Measurements from ENCODE around the gene SUN5.

The SUN5 gene

GRCh38 chr20:32973077-32973717 lies 31.0 kb downstream of the SUN5 start:
- H3K4me1 ChIP-seq (ENCODE audit: control insufficient read depth, insufficient read depth, low read length): no peaks in the 10 kb centered on the region
- H3K9ac ChIP-seq (ENCODE audit: low read length): no peak overlapping the region
- no peaks in the 10 kb centered on the region for H3K27me3 ChIP-seq (ENCODE audit: control insufficient read depth, insufficient read depth, low read length)
- H3K27ac ChIP-seq (ENCODE audit: low read depth, low read length): no peak overlapping the region
- H3K36me3 ChIP-seq (ENCODE audit: control insufficient read depth, insufficient read depth, low read length): no peaks in the 10 kb centered on the region
- no peak overlapping the region for H3K4me3 ChIP-seq (ENCODE audit: low read length)

DNA sequence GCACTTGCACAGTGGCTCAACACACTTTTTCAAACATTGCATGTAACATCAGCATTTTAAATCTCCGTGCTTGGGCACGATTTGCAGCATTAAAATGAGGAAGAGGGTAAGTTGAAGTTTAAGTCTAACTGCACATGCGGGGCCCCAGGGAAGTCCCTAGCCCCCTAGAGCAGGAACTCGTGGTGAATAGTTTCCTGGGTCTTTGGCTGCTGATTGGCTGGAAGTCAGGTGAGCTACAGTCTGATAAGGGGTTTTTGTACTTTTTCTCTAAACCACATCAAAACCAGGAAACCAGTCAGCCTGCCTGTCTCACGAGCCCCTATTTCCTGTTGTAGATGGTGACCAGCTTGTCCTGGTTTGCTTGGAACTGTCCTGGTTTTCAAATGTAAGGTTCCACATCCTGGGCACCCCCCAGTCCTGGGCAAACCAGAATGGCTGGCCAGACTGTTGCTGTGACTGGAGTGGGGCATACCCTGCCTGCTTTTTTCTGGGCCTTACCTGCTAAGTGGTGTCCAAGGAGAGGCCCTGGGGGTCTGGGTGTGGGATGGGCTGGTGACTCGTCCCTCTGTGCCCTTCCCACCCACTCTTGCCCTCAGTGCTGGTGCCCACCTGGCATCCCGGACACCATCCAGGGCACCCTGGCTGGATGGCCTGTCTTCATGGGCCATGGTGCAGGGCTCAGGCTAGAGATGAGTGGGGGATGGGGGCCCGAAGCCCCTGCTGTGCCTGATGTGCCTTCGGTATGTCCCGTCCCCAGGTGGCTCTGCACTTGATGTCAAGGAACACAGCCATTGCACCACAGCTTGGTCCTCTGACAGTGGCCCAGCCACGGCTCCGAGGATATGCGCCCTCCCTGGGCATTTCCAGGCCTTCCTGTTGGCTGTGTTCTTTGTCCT lies 31.8 kb downstream of the SUN5 start:
- no peaks in the 10 kb centered on the region for H3K27me3 ChIP-seq (ENCODE audit: control insufficient read depth, insufficient read depth, low read length)
- H3K27ac ChIP-seq (ENCODE audit: low read depth, low read length): no peak overlapping the region
- no peaks in the 10 kb centered on the region for H3K4me1 ChIP-seq (ENCODE audit: control insufficient read depth, insufficient read depth, low read length)
- no peak overlapping the region for H3K4me3 ChIP-seq (ENCODE audit: low read length)
- no peak overlapping the region for H3K9ac ChIP-seq (ENCODE audit: low read length)
- H3K36me3 ChIP-seq (ENCODE audit: control insufficient read depth, insufficient read depth, low read length): no peaks in the 10 kb centered on the region

DNA sequence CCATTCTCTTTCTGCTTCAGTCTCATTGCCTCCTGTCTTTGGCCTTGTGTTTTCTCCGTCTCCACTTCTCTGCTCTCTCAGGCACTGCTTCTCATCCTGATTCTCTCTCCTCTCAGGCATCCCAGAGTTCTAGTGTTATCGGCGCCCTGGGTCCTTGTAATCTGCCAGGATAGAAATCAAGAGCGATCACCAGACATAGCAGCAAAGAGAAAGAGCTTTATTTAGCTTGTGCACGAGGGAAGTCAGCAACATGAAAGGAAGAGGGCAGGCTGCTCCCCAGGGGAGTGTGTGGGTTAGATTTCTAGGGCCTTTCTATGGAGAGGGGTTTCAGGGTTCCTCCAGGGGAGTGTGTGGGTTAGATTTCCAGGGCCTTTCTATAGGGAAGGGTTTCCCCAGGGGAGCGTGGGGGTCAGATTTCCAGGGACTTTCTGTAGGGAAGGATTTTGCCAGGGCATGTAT lies 32.5 kb downstream of the SUN5 start:
- H3K9ac ChIP-seq (ENCODE audit: low read length): no peak overlapping the region
- H3K27ac ChIP-seq (ENCODE audit: low read depth, low read length): no peak overlapping the region

DNA sequence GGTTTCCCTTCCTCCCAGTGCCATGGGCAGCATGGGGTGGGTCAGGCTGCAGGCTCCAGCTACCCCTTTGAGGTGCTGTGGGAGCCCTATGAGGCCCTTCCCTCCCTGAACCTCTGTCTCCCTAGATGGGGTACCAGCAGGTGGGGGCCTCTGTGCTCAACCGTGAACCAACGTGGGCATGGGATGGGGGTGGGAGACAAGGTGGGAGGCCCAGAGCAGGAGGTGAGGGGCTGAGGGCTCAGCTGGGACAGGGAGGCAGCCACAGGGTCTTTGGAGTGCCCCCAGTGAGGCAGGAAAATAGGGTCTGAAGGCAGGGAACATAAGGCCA lies 33.3 kb downstream of the SUN5 start:
- no peak overlapping the region for H3K9ac ChIP-seq (ENCODE audit: low read length)
- no peak overlapping the region for H3K4me3 ChIP-seq (ENCODE audit: low read length)
- H3K27me3 ChIP-seq (ENCODE audit: control insufficient read depth, insufficient read depth, low read length): no peaks in the 10 kb centered on the region
- no peak overlapping the region for H3K27ac ChIP-seq (ENCODE audit: low read depth, low read length)
- no peaks in the 10 kb centered on the region for H3K36me3 ChIP-seq (ENCODE audit: control insufficient read depth, insufficient read depth, low read length)
- no peaks in the 10 kb centered on the region for H3K4me1 ChIP-seq (ENCODE audit: control insufficient read depth, insufficient read depth, low read length)

More for the DNA sequence above, 32.5 kb downstream of the SUN5 start:
- Histone ChIP-seq H3K27me3 (ENCODE audit: control insufficient read depth, insufficient read depth, low read length) (no peaks in the 10 kb centered on the region), H3K36me3 (ENCODE audit: control insufficient read depth, insufficient read depth, low read length) (no peaks in the 10 kb centered on the region), H3K4me3 (ENCODE audit: low read length) (no peak overlapping the region), H3K4me1 (ENCODE audit: control insufficient read depth, insufficient read depth, low read length) (no peaks in the 10 kb centered on the region)

GRCh38 chr20:32970115-32970972 lies 33.9 kb downstream of the SUN5 start:
- Histone ChIP-seq H3K9ac (ENCODE audit: low read length) (no peak overlapping the region), H3K27me3 (ENCODE audit: control insufficient read depth, insufficient read depth, low read length) (no peaks in the 10 kb centered on the region), H3K4me3 (ENCODE audit: low read length) (no peak overlapping the region), H3K4me1 (ENCODE audit: control insufficient read depth, insufficient read depth, low read length) (no peaks in the 10 kb centered on the region), H3K36me3 (ENCODE audit: control insufficient read depth, insufficient read depth, low read length) (no peaks in the 10 kb centered on the region), H3K27ac (ENCODE audit: low read depth, low read length) (no peak overlapping the region)

DNA sequence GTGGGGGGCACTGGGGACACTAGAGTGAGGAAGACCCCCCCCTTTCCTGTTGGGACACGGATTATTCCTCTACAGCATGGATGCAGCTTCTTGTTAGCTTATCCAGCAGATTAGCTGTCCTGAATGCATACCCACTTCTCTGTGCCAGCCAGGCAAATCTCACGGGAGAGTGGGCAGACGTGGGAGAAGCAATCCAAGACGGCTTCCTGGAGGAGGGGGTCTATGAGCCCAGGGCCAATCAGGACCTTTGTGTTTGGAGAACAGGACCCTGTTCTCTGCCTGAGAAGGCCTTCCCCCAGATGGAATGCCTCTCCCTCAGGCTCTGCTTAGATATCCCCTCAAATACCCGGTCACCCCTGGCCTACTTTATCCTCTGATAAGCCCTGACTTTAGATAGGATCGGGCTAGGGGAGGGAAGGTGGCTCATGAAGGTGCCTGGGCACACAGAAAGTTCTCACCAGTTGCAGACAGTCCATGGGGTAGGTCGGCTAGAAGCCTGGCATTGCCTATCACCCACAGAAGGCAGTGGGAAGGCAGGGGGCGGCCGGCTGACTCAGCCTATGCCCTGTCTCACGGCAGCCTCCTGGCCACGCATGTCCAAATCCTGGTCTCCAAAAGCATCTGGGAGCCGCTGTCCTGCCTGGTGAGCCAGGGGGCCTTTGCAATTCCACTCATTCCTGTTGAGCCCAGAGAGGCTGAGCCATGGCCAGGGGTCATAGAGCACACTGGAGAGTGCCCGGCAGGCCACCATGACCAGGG lies 34.7 kb downstream of the SUN5 start:
- no peak overlapping the region for H3K27ac ChIP-seq (ENCODE audit: low read depth, low read length)
- no peak overlapping the region for H3K4me3 ChIP-seq (ENCODE audit: low read length)
- H3K9ac ChIP-seq (ENCODE audit: low read length): no peak overlapping the region
- H3K27me3 ChIP-seq (ENCODE audit: control insufficient read depth, insufficient read depth, low read length): no peaks in the 10 kb centered on the region
- no peaks in the 10 kb centered on the region for H3K36me3 ChIP-seq (ENCODE audit: control insufficient read depth, insufficient read depth, low read length)
- no peaks in the 10 kb centered on the region for H3K4me1 ChIP-seq (ENCODE audit: control insufficient read depth, insufficient read depth, low read length)

DNA sequence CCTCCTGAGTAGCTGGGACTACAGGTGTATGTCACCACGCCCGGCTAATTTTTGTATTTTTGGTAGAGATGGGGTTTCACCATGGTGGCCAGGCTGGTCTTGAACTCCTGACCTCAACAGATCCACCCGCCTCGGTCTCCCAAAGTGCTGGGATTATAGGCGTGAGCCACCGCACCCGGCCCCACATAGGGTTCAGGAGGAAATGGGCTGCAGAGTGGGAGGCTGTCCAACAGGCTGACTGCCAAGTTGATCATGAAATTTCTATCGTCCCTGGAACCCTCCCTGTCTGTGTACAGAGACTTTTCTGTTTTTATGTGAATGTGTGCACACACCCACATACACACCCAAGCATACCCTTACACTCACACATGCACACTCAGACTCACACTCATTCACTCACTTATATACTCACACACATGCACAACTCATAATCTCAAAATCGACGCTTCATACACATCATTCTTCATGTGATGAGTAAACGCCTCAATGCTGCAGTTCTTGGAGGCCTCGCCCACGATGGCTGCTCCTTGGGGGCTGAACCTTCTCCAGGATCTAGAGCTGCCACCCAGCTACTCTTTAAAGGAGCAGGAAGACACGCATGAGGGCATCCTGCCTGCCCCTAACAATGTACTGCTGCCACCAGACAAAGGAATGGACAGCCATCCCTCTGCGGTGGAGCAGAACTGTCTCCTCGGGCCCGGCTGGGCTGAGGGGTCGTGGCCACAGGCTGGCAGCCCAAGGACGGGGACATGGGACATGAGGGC lies 35.6 kb downstream of the SUN5 start:
- H3K27ac ChIP-seq (ENCODE audit: low read depth, low read length): no peak overlapping the region
- H3K4me3 ChIP-seq (ENCODE audit: low read length): no peak overlapping the region
- H3K9ac ChIP-seq (ENCODE audit: low read length): no peak overlapping the region
- no peaks in the 10 kb centered on the region for H3K27me3 ChIP-seq (ENCODE audit: control insufficient read depth, insufficient read depth, low read length)
- no peaks in the 10 kb centered on the region for H3K36me3 ChIP-seq (ENCODE audit: control insufficient read depth, insufficient read depth, low read length)
- H3K4me1 ChIP-seq (ENCODE audit: control insufficient read depth, insufficient read depth, low read length): no peaks in the 10 kb centered on the region

- Histone ChIP-seq H3K36me3 (ENCODE audit: control insufficient read depth, insufficient read depth, low read length) (no peaks in the 10 kb centered on the region), H3K27ac (ENCODE audit: low read depth, low read length) (no peak overlapping the region), H3K27me3 (ENCODE audit: control insufficient read depth, insufficient read depth, low read length) (no peaks in the 10 kb centered on the region), H3K9ac (ENCODE audit: low read length) (no peak overlapping the region), H3K4me1 (ENCODE audit: control insufficient read depth, insufficient read depth, low read length) (no peaks in the 10 kb centered on the region), H3K4me3 (ENCODE audit: low read length) (no peak overlapping the region)
Measured at GRCh38 chr20:32967961-32968457, 36.2 kb downstream of the SUN5 start.

DNA sequence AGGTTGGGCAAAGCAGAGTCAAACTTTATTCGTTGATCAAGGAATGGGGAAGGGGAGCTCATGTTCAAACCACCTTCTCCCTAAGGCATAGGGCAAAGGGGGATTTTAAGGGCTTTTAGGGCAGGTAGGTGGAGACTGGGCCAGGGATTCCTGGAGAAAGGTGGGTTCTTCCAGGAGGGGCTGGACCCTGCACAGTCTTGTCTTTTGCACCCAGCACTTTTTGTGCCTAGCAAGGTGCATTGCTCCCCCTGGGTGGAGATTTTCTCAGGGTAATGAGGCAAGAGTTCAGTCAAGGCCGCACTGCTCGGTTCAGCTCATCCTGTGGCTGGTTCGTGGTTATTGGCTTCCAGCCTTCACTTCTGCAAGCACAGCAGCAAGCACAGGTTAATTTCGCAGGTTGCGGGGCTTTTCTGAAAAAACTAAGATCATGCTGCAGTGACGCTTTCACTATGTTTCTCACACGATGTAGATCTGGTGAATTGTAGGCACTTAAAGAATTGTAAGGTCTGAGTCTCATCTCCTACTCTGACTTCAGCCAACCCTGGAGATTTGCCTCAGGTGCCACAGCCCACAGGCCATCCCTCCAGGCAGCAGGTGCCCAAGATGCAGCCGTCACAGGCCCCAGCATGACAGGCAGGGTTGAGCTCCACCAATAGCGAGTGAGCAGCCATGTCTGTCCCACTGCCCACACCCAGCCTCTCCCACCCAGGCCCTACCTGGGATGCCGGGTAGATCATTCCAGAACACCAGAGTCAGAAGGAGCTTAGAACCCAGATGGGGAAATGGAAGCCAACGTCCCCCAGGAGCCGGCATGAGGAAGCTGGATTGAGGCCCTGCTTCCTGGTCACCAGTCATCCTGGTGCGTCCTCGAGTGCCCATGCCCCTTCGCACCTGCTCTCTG lies 37.1 kb downstream of the SUN5 start:
- H3K4me1 ChIP-seq (ENCODE audit: control insufficient read depth, insufficient read depth, low read length): no peaks in the 10 kb centered on the region
- no peak overlapping the region for H3K4me3 ChIP-seq (ENCODE audit: low read length)
- no peak overlapping the region for H3K27ac ChIP-seq (ENCODE audit: low read depth, low read length)
- no peaks in the 10 kb centered on the region for H3K36me3 ChIP-seq (ENCODE audit: control insufficient read depth, insufficient read depth, low read length)
- H3K9ac ChIP-seq (ENCODE audit: low read length): no peak overlapping the region
- H3K27me3 ChIP-seq (ENCODE audit: control insufficient read depth, insufficient read depth, low read length): no peaks in the 10 kb centered on the region

- Histone ChIP-seq H3K4me1 (ENCODE audit: control insufficient read depth, insufficient read depth, low read length) (no peaks in the 10 kb centered on the region), H3K27me3 (ENCODE audit: control insufficient read depth, insufficient read depth, low read length) (no peaks in the 10 kb centered on the region), H3K27ac (ENCODE audit: low read depth, low read length) (no peak overlapping the region), H3K36me3 (ENCODE audit: control insufficient read depth, insufficient read depth, low read length) (no peaks in the 10 kb centered on the region), H3K9ac (ENCODE audit: low read length) (no peak overlapping the region), H3K4me3 (ENCODE audit: low read length) (no peak overlapping the region)
Measured at GRCh38 chr20:32966382-32966781, 37.9 kb downstream of the SUN5 start.

Measured in rectal smooth muscle tissue (tissue), 1 donor.